OCI-LY7 (cell line): Measurements from ENCODE around the gene DACT2. TPM values are rescaled to one million over a fixed set of nuclear protein-coding genes. Genes with fewer than 3 reads are reported as not detected.

Experiments used
- BruUV-seq: library from RNA; stranded (reverse); fragments of 400-500 nt; replicated peaks from 2 replicates; lab custom pipeline; 2021; lab: Mats Ljungman, UMichigan
- CTCF ChIA-PET: fragments of 300-600 bp; sonication (Branson Sonifier 250); formaldehyde crosslinking; loops from one replicate; lab custom pipeline; 2022; ENCODE audit warnings: antibody characterized with exemption; ENCODE audit not compliant: unreplicated experiment; lab: Charles Lee
- POLR2A ChIA-PET: fragments of 300-600 bp; sonication (Branson Sonifier 250); formaldehyde crosslinking; loops from one replicate; lab custom pipeline; 2022; ENCODE audit warnings: antibody characterized with exemption; lab: Charles Lee
- DNase-seq: peaks from one replicate; pipeline ENCODE4 v3.0.0-alpha.2; 2015; ENCODE audit warnings: low spot score
- H2AFZ ChIP-seq: fragments of 200-600 bp; sonication (generic), shearing (Covaris generic); 2 replicates; pipeline ENCODE4 v1.6.1; 2014; ENCODE audit warnings: mild to moderate bottlenecking, antibody characterized with exemption, low read length, moderate library complexity
- H3K27ac ChIP-seq: fragments of 200-600 bp; sonication (generic); 2 replicates; pipeline ENCODE4 v1.5.1; 2014; ENCODE audit warnings: mixed run types, low read depth, mild to moderate bottlenecking, moderate library complexity, low read length, inconsistent platforms; ENCODE audit not compliant: poor library complexity, severe bottlenecking
- H3K36me3 ChIP-seq: fragments of 200-600 bp; sonication (generic); 2 replicates; pipeline ENCODE4 v1.6.1; 2014; ENCODE audit warnings: mild to moderate bottlenecking, antibody characterized with exemption, low read length, moderate library complexity, mixed read lengths; ENCODE audit not compliant: insufficient read depth
- H3K4me1 ChIP-seq: fragments of 200-600 bp; sonication (generic); 2 replicates; pipeline ENCODE4 v1.5.1; 2014; ENCODE audit warnings: mild to moderate bottlenecking, low read length; ENCODE audit not compliant: insufficient read depth, poor library complexity, severe bottlenecking
- H3K4me2 ChIP-seq: fragments of 200-600 bp; sonication (generic); 2 replicates; pipeline ENCODE4 v1.6.1; 2014; ENCODE audit warnings: mild to moderate bottlenecking, low read length
- H3K4me3 ChIP-seq: fragments of 200-600 bp; sonication (generic); 2 replicates; pipeline ENCODE4 v1.5.1; 2014; ENCODE audit warnings: mild to moderate bottlenecking, low read depth, low read length; ENCODE audit not compliant: poor library complexity, severe bottlenecking
- H3K79me2 ChIP-seq: fragments of 200-600 bp; sonication (generic); 2 replicates; pipeline ENCODE4 v1.6.1; 2016; ENCODE audit warnings: low read depth, mild to moderate bottlenecking, low read length, moderate library complexity, mixed read lengths; ENCODE audit not compliant: insufficient read depth
- H3K9me2 ChIP-seq: fragments of 200-600 bp; sonication (generic); 2 replicates; pipeline ENCODE4 v1.6.1; 2016; ENCODE audit warnings: mild to moderate bottlenecking, low read length, mixed read lengths; ENCODE audit not compliant: insufficient read depth
- H3K9me3 ChIP-seq: fragments of 200-600 bp; sonication (generic); 2 replicates; pipeline ENCODE4 v1.6.1; 2014; ENCODE audit warnings: mild to moderate bottlenecking, mixed run types, low read length, mixed read lengths
- H4K20me1 ChIP-seq: fragments of 200-600 bp; sonication (generic); 2 replicates; pipeline ENCODE4 v1.6.1; 2014; ENCODE audit warnings: mild to moderate bottlenecking, antibody characterized with exemption, low read length, moderate library complexity, mixed read lengths; ENCODE audit not compliant: insufficient read depth
- EZH2phosphoT487 ChIP-seq: fragments of 200-600 bp; sonication (generic); IDR thresholded peaks from 2 replicates; pipeline ENCODE4 v1.6.1; 2018; ENCODE audit warnings: low read depth, borderline replicate concordance, mild to moderate bottlenecking, mixed run types, antibody characterized with exemption, low read length, moderate library complexity, mixed read lengths
- intact Hi-C: fragments of 100-400 bp; cut with micrococcal nuclease; formaldehyde crosslinking; loops from one replicate; pipeline ENCODE4 v1.10.0; 2022; ENCODE audit not compliant: unreplicated experiment
- total RNA-seq, 2 experiments: library from RNA; depleted of rRNA in 1 of 2; stranded (reverse); fragments of >200 nt in 1 of 2; shearing (Covaris generic) in 1 of 2; gene quantifications; 2 replicates each; pipeline ENCODE4 v1.2.3, GENCODE V29; 2014 to 2022
- TF ChIP-seq, protein P1 (sequence below): fragments of 200-600 bp; sonication (generic); conservative IDR thresholded peaks from 2 replicates; pipeline ENCODE4 v1.5.1; 2014; ENCODE audit warnings: mild to moderate bottlenecking, antibody characterized with exemption, low read length, moderate library complexity, mixed read lengths

The DACT2 gene
- total RNA-seq, 2 experiments from 2014 or later = not detected

DNA sequence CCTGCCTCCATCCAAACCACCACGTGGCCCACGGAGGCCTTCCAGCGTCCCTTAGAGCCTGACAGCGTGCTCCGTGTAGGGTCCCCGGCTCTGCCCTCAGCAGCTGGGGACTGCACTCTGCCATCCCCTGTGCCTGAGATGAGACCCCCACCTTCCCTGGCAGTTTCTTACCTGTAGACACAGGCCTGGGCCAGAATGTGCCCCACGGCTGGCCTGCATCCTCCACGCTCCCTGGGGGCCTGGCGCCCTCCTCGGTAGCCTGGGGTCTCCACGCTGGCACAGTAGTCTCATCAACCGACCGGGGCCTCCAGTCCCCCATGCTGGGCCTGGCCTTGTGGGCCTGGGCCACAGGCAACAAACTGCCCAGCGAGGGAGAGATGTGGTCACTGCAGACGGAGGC, 9.6 kb downstream of the DACT2 start:
- no peak overlapping the region for H3K4me2 ChIP-seq
- no peak overlapping the region for H2AFZ ChIP-seq
- no peaks in the 10 kb centered on the region for H3K36me3 ChIP-seq
- DNase-seq = no peak
- no peaks in the 10 kb centered on the region for H3K4me1 ChIP-seq
- no peak overlapping the region for H3K4me3 ChIP-seq
- no peaks in the 10 kb centered on the region for H3K79me2 ChIP-seq
- POLR2A ChIA-PET = no interaction called here
- no peaks in the 10 kb centered on the region for H3K9me2 ChIP-seq
- CTCF ChIA-PET = no interaction called here
- H4K20me1 ChIP-seq = no peaks in the 10 kb centered on the region
- no peak overlapping the region for H3K27ac ChIP-seq
- BruUV-seq = no TSS peak
- H3K9me3 ChIP-seq = no peaks in the 10 kb centered on the region
- intact Hi-C loops = no loop called here
- no peak for TF ChIP-seq EZH2phosphoT487
- TF ChIP-seq, protein P1, sequence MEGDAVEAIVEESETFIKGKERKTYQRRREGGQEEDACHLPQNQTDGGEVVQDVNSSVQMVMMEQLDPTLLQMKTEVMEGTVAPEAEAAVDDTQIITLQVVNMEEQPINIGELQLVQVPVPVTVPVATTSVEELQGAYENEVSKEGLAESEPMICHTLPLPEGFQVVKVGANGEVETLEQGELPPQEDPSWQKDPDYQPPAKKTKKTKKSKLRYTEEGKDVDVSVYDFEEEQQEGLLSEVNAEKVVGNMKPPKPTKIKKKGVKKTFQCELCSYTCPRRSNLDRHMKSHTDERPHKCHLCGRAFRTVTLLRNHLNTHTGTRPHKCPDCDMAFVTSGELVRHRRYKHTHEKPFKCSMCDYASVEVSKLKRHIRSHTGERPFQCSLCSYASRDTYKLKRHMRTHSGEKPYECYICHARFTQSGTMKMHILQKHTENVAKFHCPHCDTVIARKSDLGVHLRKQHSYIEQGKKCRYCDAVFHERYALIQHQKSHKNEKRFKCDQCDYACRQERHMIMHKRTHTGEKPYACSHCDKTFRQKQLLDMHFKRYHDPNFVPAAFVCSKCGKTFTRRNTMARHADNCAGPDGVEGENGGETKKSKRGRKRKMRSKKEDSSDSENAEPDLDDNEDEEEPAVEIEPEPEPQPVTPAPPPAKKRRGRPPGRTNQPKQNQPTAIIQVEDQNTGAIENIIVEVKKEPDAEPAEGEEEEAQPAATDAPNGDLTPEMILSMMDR = no peak

DNA sequence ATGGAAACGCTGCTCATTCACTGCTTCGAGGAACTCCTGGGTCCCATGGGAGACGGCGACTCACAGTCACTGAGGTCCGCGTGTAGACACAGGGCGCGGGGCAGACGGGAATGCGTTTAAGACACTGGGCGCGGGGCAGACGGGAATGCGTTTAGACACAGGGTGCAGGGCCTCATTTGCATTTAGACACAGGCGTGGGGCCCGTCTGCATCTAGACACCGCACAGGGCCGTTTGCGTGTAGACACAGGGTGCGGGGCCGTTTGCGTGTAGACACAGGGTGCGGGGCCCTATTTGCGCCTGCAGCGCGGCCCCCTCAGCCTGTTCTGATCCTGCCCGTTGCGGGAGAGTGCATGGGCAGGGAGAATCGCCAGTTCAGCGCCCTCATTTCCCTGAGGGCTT, 10.4 kb downstream of the DACT2 start:
- Histone ChIP-seq H3K4me3 (no peak overlapping the region), H3K9me3 (no peaks in the 10 kb centered on the region), H3K36me3 (no peaks in the 10 kb centered on the region), H3K79me2 (no peaks in the 10 kb centered on the region), H4K20me1 (no peaks in the 10 kb centered on the region), H2AFZ (no peak overlapping the region), H3K27ac (no peak overlapping the region), H3K4me2 (no peak overlapping the region), H3K4me1 (no peaks in the 10 kb centered on the region), H3K9me2 (no peaks in the 10 kb centered on the region)
- TF ChIP-seq, protein P1 = no peak
- TF ChIP-seq EZH2phosphoT487 = no peak
- intact Hi-C loops = no loop called here
- CTCF ChIA-PET = no interaction called here
- no TSS peak for BruUV-seq
- DNase-seq = no peak
- POLR2A ChIA-PET = no interaction called here

DNA sequence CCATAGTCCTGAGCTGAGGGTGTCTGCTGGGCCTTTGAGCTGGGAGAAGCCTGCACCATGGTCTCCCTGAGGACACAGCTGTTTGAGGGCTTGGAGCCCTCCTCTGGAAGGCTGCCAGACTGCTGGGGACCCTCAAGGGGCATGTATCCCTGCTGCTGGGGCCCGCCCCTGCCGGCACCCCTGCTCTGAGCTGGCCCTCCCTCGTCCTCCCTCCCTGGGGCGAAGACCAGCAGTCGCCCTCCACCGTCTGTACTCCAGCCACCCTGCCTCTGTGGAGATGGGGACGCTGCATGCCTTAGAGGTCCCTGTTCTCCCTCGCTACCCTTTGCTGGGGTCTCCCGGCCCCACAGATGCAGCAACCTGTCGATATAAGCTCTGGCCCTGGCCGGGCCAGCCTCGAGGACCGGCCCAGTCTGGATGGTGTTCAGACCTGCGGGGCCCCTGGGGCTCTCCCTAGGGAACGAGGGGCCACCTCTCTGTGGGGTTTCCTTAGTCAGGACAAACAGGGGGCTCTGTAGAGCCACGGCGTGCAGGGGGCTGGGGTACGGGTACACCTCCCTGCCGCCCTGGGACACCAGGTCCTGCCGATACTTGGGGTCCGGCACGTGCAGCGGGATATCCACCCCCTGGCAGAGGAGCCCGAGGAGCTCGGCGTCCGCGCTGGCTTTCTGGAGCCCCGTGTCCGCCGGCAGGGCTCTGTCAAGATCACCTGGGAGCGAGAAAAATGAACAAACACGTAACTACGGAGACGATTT, 11.0 kb downstream of the DACT2 start:
- H3K27ac ChIP-seq = no peak overlapping the region
- POLR2A ChIA-PET = no interaction called here
- BruUV-seq = no TSS peak

More for the DNA sequence above, 11.0 kb downstream of the DACT2 start:
- no peaks in the 10 kb centered on the region for H3K9me3 ChIP-seq
- no peaks in the 10 kb centered on the region for H3K36me3 ChIP-seq
- no peaks in the 10 kb centered on the region for H3K9me2 ChIP-seq
- H4K20me1 ChIP-seq = no peaks in the 10 kb centered on the region
- CTCF ChIA-PET = no interaction called here
- H3K4me1 ChIP-seq = no peaks in the 10 kb centered on the region
- no peak overlapping the region for H3K4me3 ChIP-seq
- no peak for DNase-seq
- no peak overlapping the region for H2AFZ ChIP-seq
- intact Hi-C loops = no loop called here
- H3K4me2 ChIP-seq = no peak overlapping the region
- no peak for TF ChIP-seq EZH2phosphoT487
- TF ChIP-seq, protein P1 = no peak
- no peaks in the 10 kb centered on the region for H3K79me2 ChIP-seq
